H1 (cell line): ENCODE results near the gene RBM34. TPM values are rescaled to one million over a fixed set of nuclear protein-coding genes. Genes with fewer than 3 reads are reported as not detected.

Experiments used
- polyA plus RNA-seq, 7 experiments: library from polyadenylated mRNA; depleted of rRNA in 3 of 7; stranded (reverse) in 5 of 7; unstranded in 2 of 7; fragments of >200 nt in 5 of 7; fragments of 200-250 nt in 2 of 7; gene quantifications; 1 replicate in 5 of 7; 2 replicates in 1 of 7; 4 replicates in 1 of 7; pipeline versions ENCODE4 v1.2.1 to v1.2.3, GENCODE V29; 2011 to 2013; ENCODE audit warnings: missing spikeins in 2 of 7, mixed read lengths in 2 of 7
- total RNA-seq: library from RNA; stranded (reverse); fragmentation: NEBNext Ultra II Directional; extraction: Animal tissue kit (Norgen Biotek cat#: 25700); gene quantifications from 2 replicates; pipeline ENCODE4 v1.2.1, GENCODE V29; 2021
- TF ChIP-seq, protein P1 (sequence below): fragments of 300-600 bp; sonication (generic); IDR thresholded peaks from 2 replicates; pipeline ENCODE4 v1.7.1; 2012; ENCODE audit warnings: low read length, moderate library complexity, mild to moderate bottlenecking, inconsistent platforms; ENCODE audit not compliant: insufficient replicate concordance
- TF ChIP-seq, protein P2 (sequence below), 3 experiments: IDR thresholded peaks; 1 replicate in 2 of 3; 2 replicates in 1 of 3; pipeline versions ENCODE4 v1.5.1 to v1.6.1; 2011; ENCODE audit warnings: low read length in 3 of 3, mild to moderate bottlenecking in 3 of 3, inconsistent platforms in 2 of 3, low read depth in 1 of 3, moderate library complexity in 1 of 3; ENCODE audit not compliant: insufficient read depth in 1 of 3; ENCODE audit errors: control extremely low read depth in 1 of 3

The RBM34 gene
- total and polyA plus RNA-seq, 2 of the 8 experiments (the other 6 are each of a cell fraction or from before 2014, with no cell fraction given): 18.8 to 108 TPM

DNA sequence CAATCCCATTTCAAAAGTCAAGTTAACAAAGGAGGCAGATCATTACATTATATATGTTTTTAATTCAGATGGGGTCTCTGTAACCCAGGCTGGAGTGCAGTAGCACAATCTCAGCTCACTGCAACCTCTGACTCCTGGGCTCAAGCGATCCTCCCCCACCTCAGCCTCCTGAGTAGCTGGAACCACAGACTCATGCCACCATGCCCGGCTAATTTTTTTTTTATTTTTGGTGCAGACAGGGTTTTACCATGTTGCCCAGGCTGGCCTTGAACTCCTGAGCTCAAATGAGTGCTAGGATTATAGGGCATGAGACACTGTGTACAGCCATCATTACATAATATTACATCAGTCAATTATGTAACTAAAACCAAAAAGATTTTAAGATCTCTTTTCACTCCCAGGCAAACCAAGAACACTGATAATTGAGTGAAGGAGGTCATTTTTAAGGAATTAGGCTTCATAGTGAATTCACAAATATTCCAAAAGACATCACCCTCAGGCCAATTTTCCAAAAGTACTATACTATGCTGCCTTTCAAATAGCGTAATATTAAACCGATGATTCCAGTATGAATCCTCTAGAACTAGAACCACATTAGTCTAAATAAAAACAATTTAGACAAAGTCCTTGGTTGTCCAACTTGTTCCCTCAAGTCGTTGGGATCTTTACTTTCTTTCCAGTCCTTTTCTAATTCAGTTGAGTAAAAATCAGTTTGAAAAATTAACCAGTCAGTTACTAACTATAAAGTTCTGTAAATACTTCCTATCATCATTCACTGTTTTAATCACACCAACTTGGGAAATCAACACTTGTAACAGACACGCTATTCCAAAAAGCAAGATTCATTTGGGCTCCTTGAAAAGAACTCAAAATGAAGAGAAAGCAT, 48.5 kb downstream of the RBM34 start (continued):
- TF ChIP-seq, protein P1, sequence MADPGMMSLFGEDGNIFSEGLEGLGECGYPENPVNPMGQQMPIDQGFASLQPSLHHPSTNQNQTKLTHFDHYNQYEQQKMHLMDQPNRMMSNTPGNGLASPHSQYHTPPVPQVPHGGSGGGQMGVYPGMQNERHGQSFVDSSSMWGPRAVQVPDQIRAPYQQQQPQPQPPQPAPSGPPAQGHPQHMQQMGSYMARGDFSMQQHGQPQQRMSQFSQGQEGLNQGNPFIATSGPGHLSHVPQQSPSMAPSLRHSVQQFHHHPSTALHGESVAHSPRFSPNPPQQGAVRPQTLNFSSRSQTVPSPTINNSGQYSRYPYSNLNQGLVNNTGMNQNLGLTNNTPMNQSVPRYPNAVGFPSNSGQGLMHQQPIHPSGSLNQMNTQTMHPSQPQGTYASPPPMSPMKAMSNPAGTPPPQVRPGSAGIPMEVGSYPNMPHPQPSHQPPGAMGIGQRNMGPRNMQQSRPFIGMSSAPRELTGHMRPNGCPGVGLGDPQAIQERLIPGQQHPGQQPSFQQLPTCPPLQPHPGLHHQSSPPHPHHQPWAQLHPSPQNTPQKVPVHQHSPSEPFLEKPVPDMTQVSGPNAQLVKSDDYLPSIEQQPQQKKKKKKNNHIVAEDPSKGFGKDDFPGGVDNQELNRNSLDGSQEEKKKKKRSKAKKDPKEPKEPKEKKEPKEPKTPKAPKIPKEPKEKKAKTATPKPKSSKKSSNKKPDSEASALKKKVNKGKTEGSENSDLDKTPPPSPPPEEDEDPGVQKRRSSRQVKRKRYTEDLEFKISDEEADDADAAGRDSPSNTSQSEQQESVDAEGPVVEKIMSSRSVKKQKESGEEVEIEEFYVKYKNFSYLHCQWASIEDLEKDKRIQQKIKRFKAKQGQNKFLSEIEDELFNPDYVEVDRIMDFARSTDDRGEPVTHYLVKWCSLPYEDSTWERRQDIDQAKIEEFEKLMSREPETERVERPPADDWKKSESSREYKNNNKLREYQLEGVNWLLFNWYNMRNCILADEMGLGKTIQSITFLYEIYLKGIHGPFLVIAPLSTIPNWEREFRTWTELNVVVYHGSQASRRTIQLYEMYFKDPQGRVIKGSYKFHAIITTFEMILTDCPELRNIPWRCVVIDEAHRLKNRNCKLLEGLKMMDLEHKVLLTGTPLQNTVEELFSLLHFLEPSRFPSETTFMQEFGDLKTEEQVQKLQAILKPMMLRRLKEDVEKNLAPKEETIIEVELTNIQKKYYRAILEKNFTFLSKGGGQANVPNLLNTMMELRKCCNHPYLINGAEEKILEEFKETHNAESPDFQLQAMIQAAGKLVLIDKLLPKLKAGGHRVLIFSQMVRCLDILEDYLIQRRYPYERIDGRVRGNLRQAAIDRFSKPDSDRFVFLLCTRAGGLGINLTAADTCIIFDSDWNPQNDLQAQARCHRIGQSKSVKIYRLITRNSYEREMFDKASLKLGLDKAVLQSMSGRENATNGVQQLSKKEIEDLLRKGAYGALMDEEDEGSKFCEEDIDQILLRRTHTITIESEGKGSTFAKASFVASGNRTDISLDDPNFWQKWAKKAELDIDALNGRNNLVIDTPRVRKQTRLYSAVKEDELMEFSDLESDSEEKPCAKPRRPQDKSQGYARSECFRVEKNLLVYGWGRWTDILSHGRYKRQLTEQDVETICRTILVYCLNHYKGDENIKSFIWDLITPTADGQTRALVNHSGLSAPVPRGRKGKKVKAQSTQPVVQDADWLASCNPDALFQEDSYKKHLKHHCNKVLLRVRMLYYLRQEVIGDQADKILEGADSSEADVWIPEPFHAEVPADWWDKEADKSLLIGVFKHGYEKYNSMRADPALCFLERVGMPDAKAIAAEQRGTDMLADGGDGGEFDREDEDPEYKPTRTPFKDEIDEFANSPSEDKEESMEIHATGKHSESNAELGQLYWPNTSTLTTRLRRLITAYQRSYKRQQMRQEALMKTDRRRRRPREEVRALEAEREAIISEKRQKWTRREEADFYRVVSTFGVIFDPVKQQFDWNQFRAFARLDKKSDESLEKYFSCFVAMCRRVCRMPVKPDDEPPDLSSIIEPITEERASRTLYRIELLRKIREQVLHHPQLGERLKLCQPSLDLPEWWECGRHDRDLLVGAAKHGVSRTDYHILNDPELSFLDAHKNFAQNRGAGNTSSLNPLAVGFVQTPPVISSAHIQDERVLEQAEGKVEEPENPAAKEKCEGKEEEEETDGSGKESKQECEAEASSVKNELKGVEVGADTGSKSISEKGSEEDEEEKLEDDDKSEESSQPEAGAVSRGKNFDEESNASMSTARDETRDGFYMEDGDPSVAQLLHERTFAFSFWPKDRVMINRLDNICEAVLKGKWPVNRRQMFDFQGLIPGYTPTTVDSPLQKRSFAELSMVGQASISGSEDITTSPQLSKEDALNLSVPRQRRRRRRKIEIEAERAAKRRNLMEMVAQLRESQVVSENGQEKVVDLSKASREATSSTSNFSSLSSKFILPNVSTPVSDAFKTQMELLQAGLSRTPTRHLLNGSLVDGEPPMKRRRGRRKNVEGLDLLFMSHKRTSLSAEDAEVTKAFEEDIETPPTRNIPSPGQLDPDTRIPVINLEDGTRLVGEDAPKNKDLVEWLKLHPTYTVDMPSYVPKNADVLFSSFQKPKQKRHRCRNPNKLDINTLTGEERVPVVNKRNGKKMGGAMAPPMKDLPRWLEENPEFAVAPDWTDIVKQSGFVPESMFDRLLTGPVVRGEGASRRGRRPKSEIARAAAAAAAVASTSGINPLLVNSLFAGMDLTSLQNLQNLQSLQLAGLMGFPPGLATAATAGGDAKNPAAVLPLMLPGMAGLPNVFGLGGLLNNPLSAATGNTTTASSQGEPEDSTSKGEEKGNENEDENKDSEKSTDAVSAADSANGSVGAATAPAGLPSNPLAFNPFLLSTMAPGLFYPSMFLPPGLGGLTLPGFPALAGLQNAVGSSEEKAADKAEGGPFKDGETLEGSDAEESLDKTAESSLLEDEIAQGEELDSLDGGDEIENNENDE: no peak
- TF ChIP-seq, protein P2, sequence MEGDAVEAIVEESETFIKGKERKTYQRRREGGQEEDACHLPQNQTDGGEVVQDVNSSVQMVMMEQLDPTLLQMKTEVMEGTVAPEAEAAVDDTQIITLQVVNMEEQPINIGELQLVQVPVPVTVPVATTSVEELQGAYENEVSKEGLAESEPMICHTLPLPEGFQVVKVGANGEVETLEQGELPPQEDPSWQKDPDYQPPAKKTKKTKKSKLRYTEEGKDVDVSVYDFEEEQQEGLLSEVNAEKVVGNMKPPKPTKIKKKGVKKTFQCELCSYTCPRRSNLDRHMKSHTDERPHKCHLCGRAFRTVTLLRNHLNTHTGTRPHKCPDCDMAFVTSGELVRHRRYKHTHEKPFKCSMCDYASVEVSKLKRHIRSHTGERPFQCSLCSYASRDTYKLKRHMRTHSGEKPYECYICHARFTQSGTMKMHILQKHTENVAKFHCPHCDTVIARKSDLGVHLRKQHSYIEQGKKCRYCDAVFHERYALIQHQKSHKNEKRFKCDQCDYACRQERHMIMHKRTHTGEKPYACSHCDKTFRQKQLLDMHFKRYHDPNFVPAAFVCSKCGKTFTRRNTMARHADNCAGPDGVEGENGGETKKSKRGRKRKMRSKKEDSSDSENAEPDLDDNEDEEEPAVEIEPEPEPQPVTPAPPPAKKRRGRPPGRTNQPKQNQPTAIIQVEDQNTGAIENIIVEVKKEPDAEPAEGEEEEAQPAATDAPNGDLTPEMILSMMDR (IDR thresholded peaks at IDR 0.05; ENCODE audit: control extremely low read depth in 1 of 3, insufficient read depth in 1 of 3, low read depth in 1 of 3, low read length in 3 of 3): no peak
- TF ChIP-seq, all 59 proteins: peak for 0
